SKM-1 treated with dmso at 0.1 percent for 144 hours (cell line): ENCODE results near the gene PCDH20.
"Not testable (repeated sequence)": the region's sequence is repeated elsewhere in the genome, so short reads cannot be mapped to it uniquely, and the experiment has no call there.

ENCODE experiments used
- DNase-seq: peaks from one replicate; lab custom pipeline; 2025; ENCODE audit not compliant: unreplicated experiment; lab: John Stamatoyannopoulos, UW

Gene PCDH20

GRCh38 chr13:61415749-61416148 lies at the start of gene PCDH20:
Gene PCDH20, minus strand, starts transcription at chr13:61415849. Its CDS starts 691 bp downstream, at chr13:61415158.
- no peak for DNase-seq

- DNase-seq, result no peak
These were observed 47.4 kb upstream of the PCDH20 start for GRCh38 chr13:61463024-61463423.

- DNase-seq, result no peak
These were observed 37.5 kb upstream of the PCDH20 start for GRCh38 chr13:61453121-61453520.

GRCh38 chr13:61432029-61432428 lies 16.4 kb upstream of the PCDH20 start:
- no peak for DNase-seq

- no peak for DNase-seq
These were observed 8.3 kb upstream of the PCDH20 start for GRCh38 chr13:61423915-61424314.

- DNase-seq, result no peak
These were observed 1.5 kb upstream of the PCDH20 start for GRCh38 chr13:61417086-61417570.

GRCh38 chr13:61415058-61415721 lies 459 bp downstream of the PCDH20 start:
- peak; percentile 6 for DNase-seq

GRCh38 chr13:61414686-61415057 lies 977 bp downstream of the PCDH20 start:
- no peak for DNase-seq

GRCh38 chr13:61413572-61414535 lies 1.8 kb downstream of the PCDH20 start:
- DNase-seq, result no peak

GRCh38 chr13:61410669-61411297 lies 4.9 kb downstream of the PCDH20 start:
- DNase-seq, result peak; percentile 20

- DNase-seq, result no peak
These were observed 5.4 kb downstream of the PCDH20 start for GRCh38 chr13:61410266-61410665.

GRCh38 chr13:61408571-61408970 lies 7.1 kb downstream of the PCDH20 start:
- DNase-seq, result no peak

GRCh38 chr13:61406275-61406674 lies 9.4 kb downstream of the PCDH20 start:
- DNase-seq, result no peak

GRCh38 chr13:61396121-61396520 lies 19.5 kb downstream of the PCDH20 start:
- no peak for DNase-seq

GRCh38 chr13:61391426-61391825 lies 24.2 kb downstream of the PCDH20 start:
- no peak for DNase-seq

- no peak for DNase-seq
These were observed 28.0 kb downstream of the PCDH20 start for GRCh38 chr13:61387694-61388093.

GRCh38 chr13:61383111-61383510 lies 32.5 kb downstream of the PCDH20 start:
- DNase-seq, result no peak

GRCh38 chr13:61370520-61370919 lies 45.1 kb downstream of the PCDH20 start:
- DNase-seq, result no peak

GRCh38 chr13:61364690-61365089 lies 51.0 kb downstream of the PCDH20 start:
- DNase-seq, result not testable (repeated sequence)

GRCh38 chr13:61362522-61362921 lies 53.1 kb downstream of the PCDH20 start:
- DNase-seq, result no peak
